Gastrocnemius medialis (tissue), 4 donors: ENCODE data around the gene PVR. TPM values are rescaled to one million over a fixed set of nuclear protein-coding genes. Genes with fewer than 3 reads are reported as not detected.

Experiments
- ATAC-seq, 2 donors: fragments of 150-250 bp; one replicate each; pipeline ENCODE4 v1.9.1; 2016
- DNase-seq, 2 donors: peaks; one replicate each; pipeline ENCODE4 v3.0.0-alpha.2; 2019
- H3K27ac ChIP-seq, 4 donors: fragments of 200-600 bp; sonication (generic); 1 replicate in 1 of 4; 2 replicates in 3 of 4; pipeline ENCODE4 v1.5.1; 2016 to 2018; ENCODE audit warnings: mild to moderate bottlenecking in 2 of 4, moderate library complexity in 1 of 4
- H3K27me3 ChIP-seq, 3 donors: fragments of 200-600 bp; sonication (generic) in 2 of 3; 1 replicate in 1 of 3; 2 replicates in 2 of 3; pipeline versions ENCODE4 v1.5.1 to v1.6.0; 2016 to 2019; ENCODE audit warnings: mild to moderate bottlenecking in 1 of 3, moderate library complexity in 1 of 3
- H3K36me3 ChIP-seq, 2 donors: fragments of 200-600 bp; sonication (generic) in 1 of 2; one replicate each; pipeline ENCODE4 v1.5.1; 2017 to 2018
- H3K4me1 ChIP-seq, 2 donors: fragments of 200-600 bp; sonication (generic) in 1 of 2; one replicate each; pipeline ENCODE4 v1.5.1; 2016 to 2017; ENCODE audit warnings: mild to moderate bottlenecking in 2 of 2
- H3K4me3 ChIP-seq, 4 donors: fragments of 200-600 bp; sonication (generic) in 3 of 4; 1 replicate in 1 of 4; 2 replicates in 3 of 4; pipeline ENCODE4 v1.5.1; 2016 to 2019; ENCODE audit warnings: mild to moderate bottlenecking in 2 of 4
- H3K9me3 ChIP-seq, 3 donors: fragments of 200-600 bp; sonication (generic) in 2 of 3; 1 replicate in 1 of 3; 2 replicates in 2 of 3; pipeline ENCODE4 v1.5.1; 2016 to 2019
- CTCF ChIP-seq, 5 experiments: fragments of 450-650 bp in 3 of 5; fragments of 200-600 bp in 2 of 5; sonication (generic) in 2 of 5; IDR thresholded peaks in 4 of 5; conservative IDR thresholded peaks in 1 of 5; 1 replicate in 4 of 5; 2 replicates in 1 of 5; pipeline ENCODE4 v1.5.1; 2016 to 2019; ENCODE audit warnings: antibody characterized with exemption in 5 of 5, mild to moderate bottlenecking in 3 of 5, moderate library complexity in 3 of 5
- POLR2A ChIP-seq, 2 donors: fragments of 450-650 bp; IDR thresholded peaks; one replicate each; pipeline ENCODE4 v1.6.1; 2017; ENCODE audit warnings: antibody characterized with exemption in 2 of 2, mild to moderate bottlenecking in 2 of 2, moderate library complexity in 2 of 2
- in situ Hi-C, 4 donors: fragments of 200-750 bp; cut with MboI; loops; one replicate each; pipeline versions ENCODE4 v1.15.0 to v1.8.0; 2017; ENCODE audit warnings: low sequenced_read_pairs in 4 of 4
- intact Hi-C: fragments of 100-400 bp; cut with DNase I; formaldehyde crosslinking; loops from one replicate; pipeline ENCODE4 v1.15.1; 2023; ENCODE audit warnings: low total_unique reads
- total RNA-seq, 4 donors: library from RNA; depleted of rRNA; stranded (reverse); fragments of >200 nt; gene quantifications; one replicate each; pipeline versions ENCODE4 v1.1.0 to v1.2.3, GENCODE V29; 2016

PVR gene
- total RNA-seq, 4 donors from 2014 or later = 27.3 to 60.2 (median 33.9) TPM

GRCh38 chr19:44611812-44612295, 31.9 kb upstream of the PVR start:
- Histone ChIP-seq H3K27ac (no peak overlapping the region), H3K27me3 (no peaks in the 10 kb centered on the region), H3K4me3 (no peak overlapping the region), H3K4me1 (peaks cover 0 to 9% of the 10 kb centered on the region in 2 donors), H3K36me3 (no peaks in the 10 kb centered on the region), H3K9me3 (no peaks in the 10 kb centered on the region)
- TF ChIP-seq POLR2A (IDR thresholded peaks at IDR 0.05) (no peak), CTCF (IDR thresholded peaks at IDR 0.05 in 4 of 5, conservative IDR thresholded peaks at IDR 0.05 in 1 of 5) (no peak)
- in situ Hi-C loops (no loop called here), intact Hi-C loops (no loop called here)
- ATAC-seq (no peak), DNase-seq (no peak)

- Histone ChIP-seq H3K9me3 (no peaks in the 10 kb centered on the region), H3K4me1 (no peaks in the 10 kb centered on the region), H3K36me3 (no peaks in the 10 kb centered on the region), H3K4me3 (no peak within 1 kb of the TSS), H3K27ac (no peak within 1 kb of the TSS), H3K27me3 (no peaks in the 10 kb centered on the region)
- TF ChIP-seq POLR2A (IDR thresholded peaks at IDR 0.05) = no peak
- no peak for TF ChIP-seq CTCF (IDR thresholded peaks at IDR 0.05 in 4 of 5, conservative IDR thresholded peaks at IDR 0.05 in 1 of 5)
- intact Hi-C loops (no loop called here), in situ Hi-C loops (no loop called here)
- no peak for DNase-seq
- no peak for ATAC-seq
These were observed 30.2 kb upstream of the PVR start, which contains the start of gene IGSF23 for GRCh38 chr19:44613295-44614178. IGSF23 (plus strand) TSS chr19:44613563; CDS start chr19:44613646, 83 bp downstream.

GRCh38 chr19:44614313-44614712, 29.4 kb upstream of the PVR start:
- in situ Hi-C loops = no loop called here
- intact Hi-C loops = no loop called here

GRCh38 chr19:44615863-44616247, 27.9 kb upstream of the PVR start:
- no peak for DNase-seq
- Histone ChIP-seq H3K4me1 (no peaks in the 10 kb centered on the region), H3K4me3 (no peak overlapping the region), H3K9me3 (no peaks in the 10 kb centered on the region), H3K36me3 (no peaks in the 10 kb centered on the region), H3K27me3 (no peaks in the 10 kb centered on the region), H3K27ac (no peak overlapping the region)
- no peak for ATAC-seq
- TF ChIP-seq POLR2A (IDR thresholded peaks at IDR 0.05) (no peak), CTCF (IDR thresholded peaks at IDR 0.05 in 4 of 5, conservative IDR thresholded peaks at IDR 0.05 in 1 of 5) (no peak)
- in situ Hi-C loops (no loop called here), intact Hi-C loops (no loop called here)

More at GRCh38 chr19:44614313-44614712, 29.4 kb upstream of the PVR start:
- no peak overlapping the region for H3K27ac ChIP-seq
- TF ChIP-seq CTCF (IDR thresholded peaks at IDR 0.05 in 4 of 5, conservative IDR thresholded peaks at IDR 0.05 in 1 of 5) = no peak
- no peak for TF ChIP-seq POLR2A (IDR thresholded peaks at IDR 0.05)
- H3K4me3 ChIP-seq = no peak overlapping the region
- no peak for ATAC-seq
- H3K36me3 ChIP-seq = no peaks in the 10 kb centered on the region
- H3K4me1 ChIP-seq = no peaks in the 10 kb centered on the region
- no peaks in the 10 kb centered on the region for H3K27me3 ChIP-seq
- no peaks in the 10 kb centered on the region for H3K9me3 ChIP-seq
- DNase-seq = no peak
